SH-SY5Y (cell line): ENCODE measurements around the gene GYG1.

Experiments used
- GATA2 ChIP-seq: IDR thresholded peaks from 2 replicates; pipeline ENCODE4 v1.6.1; 2011; ENCODE audit warnings: mild to moderate bottlenecking, low read depth, low read length
- GATA3 ChIP-seq: IDR thresholded peaks from 2 replicates; pipeline ENCODE4 v1.6.1; 2011; ENCODE audit warnings: low read depth, mild to moderate bottlenecking, low read length, moderate library complexity

Gene GYG1

GRCh38 chr3:149020196-149020838 is 29.0 kb downstream of the GYG1 start:
- TF ChIP-seq GATA3, result no peak
- no peak for TF ChIP-seq GATA2

- TF ChIP-seq GATA3, result no peak
Observed at GRCh38 chr3:149020839-149021252, 29.5 kb downstream of the GYG1 start.

- TF ChIP-seq GATA2 (no peak), GATA3 (no peak)
Observed at GRCh38 chr3:149021830-149022229, 30.5 kb downstream of the GYG1 start.

- no peak for TF ChIP-seq GATA3
Observed at GRCh38 chr3:149023951-149024350, 32.6 kb downstream of the GYG1 start.

GRCh38 chr3:149026718-149027117 is 35.4 kb downstream of the GYG1 start:
- no peak for TF ChIP-seq GATA3
- TF ChIP-seq GATA2, result no peak

GRCh38 chr3:149031096-149031495 is 39.8 kb downstream of the GYG1 start:
- no peak for TF ChIP-seq GATA3
- TF ChIP-seq GATA2, result no peak

GRCh38 chr3:149037684-149038083 is 46.3 kb downstream of the GYG1 start:
- TF ChIP-seq GATA3 (no peak), GATA2 (no peak)

GRCh38 chr3:149038322-149038721 is 47.0 kb downstream of the GYG1 start:
- TF ChIP-seq GATA2 (no peak), GATA3 (no peak)

- TF ChIP-seq GATA2 (no peak), GATA3 (no peak)
Observed at GRCh38 chr3:149042789-149043386, 51.5 kb downstream of the GYG1 start.

GRCh38 chr3:149044339-149045083 is 53.2 kb downstream of the GYG1 start:
- TF ChIP-seq GATA3, result no peak
- no peak for TF ChIP-seq GATA2

- TF ChIP-seq GATA2, result no peak
- TF ChIP-seq GATA3, result no peak
Observed at GRCh38 chr3:149055575-149055974, 64.2 kb downstream of the GYG1 start.

- TF ChIP-seq GATA3, result no peak
- TF ChIP-seq GATA2, result no peak
Observed at GRCh38 chr3:149058198-149058597, 66.9 kb downstream of the GYG1 start.

GRCh38 chr3:149058602-149059001 is 67.3 kb downstream of the GYG1 start:
- TF ChIP-seq GATA2 (no peak), GATA3 (no peak)

GRCh38 chr3:149061776-149062175 is 70.4 kb downstream of the GYG1 start:
- TF ChIP-seq GATA3 (no peak), GATA2 (no peak)

GRCh38 chr3:149067883-149068282 is 76.5 kb downstream of the GYG1 start:
- no peak for TF ChIP-seq GATA3
- TF ChIP-seq GATA2, result no peak
